ENCODE results near the gene LMX1B. TPM values are rescaled to one million over a fixed set of nuclear protein-coding genes. Genes with fewer than 3 reads are reported as not detected.

Gene LMX1B
- total RNA-seq, 1 donor from 2014 or later = 0.21 TPM

DNA sequence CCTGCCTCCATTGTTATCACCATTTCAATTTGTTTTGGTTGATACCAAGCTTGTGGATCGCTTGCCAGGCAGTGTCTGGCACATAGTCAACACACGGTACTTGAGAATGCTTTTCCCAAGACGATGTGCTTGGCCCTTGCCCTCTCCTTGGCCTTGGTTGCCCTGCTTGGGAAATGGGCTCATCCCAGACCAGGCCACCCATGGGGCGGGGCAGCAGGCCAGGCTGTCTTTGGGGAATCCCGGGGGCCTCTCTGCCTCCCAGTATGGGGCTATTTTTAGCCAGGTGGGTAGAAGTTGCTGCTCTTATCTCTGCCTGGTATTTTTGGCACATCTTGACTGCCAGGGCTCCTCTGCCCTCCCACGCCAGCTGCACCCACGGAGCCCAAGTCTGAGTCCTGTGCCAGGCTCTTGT, 49.9 kb downstream of the LMX1B start:
- Histone ChIP-seq H3K9me3 (no peaks in the 10 kb centered on the region), H3K4me3 (no peak overlapping the region), H3K27ac (no peak overlapping the region), H3K27me3 (ENCODE audit: low read depth) (peaks cover 56% of the 10 kb centered on the region), H3K4me1 (peaks cover 6% of the 10 kb centered on the region), H3K36me3 (no peaks in the 10 kb centered on the region)
- DNase-seq (no peak), ATAC-seq (no peak)
- TF ChIP-seq, protein P1, sequence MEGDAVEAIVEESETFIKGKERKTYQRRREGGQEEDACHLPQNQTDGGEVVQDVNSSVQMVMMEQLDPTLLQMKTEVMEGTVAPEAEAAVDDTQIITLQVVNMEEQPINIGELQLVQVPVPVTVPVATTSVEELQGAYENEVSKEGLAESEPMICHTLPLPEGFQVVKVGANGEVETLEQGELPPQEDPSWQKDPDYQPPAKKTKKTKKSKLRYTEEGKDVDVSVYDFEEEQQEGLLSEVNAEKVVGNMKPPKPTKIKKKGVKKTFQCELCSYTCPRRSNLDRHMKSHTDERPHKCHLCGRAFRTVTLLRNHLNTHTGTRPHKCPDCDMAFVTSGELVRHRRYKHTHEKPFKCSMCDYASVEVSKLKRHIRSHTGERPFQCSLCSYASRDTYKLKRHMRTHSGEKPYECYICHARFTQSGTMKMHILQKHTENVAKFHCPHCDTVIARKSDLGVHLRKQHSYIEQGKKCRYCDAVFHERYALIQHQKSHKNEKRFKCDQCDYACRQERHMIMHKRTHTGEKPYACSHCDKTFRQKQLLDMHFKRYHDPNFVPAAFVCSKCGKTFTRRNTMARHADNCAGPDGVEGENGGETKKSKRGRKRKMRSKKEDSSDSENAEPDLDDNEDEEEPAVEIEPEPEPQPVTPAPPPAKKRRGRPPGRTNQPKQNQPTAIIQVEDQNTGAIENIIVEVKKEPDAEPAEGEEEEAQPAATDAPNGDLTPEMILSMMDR (IDR thresholded peaks at IDR 0.05) = no peak
- intact Hi-C loops (cut with DNase I) = no loop called here

DNA sequence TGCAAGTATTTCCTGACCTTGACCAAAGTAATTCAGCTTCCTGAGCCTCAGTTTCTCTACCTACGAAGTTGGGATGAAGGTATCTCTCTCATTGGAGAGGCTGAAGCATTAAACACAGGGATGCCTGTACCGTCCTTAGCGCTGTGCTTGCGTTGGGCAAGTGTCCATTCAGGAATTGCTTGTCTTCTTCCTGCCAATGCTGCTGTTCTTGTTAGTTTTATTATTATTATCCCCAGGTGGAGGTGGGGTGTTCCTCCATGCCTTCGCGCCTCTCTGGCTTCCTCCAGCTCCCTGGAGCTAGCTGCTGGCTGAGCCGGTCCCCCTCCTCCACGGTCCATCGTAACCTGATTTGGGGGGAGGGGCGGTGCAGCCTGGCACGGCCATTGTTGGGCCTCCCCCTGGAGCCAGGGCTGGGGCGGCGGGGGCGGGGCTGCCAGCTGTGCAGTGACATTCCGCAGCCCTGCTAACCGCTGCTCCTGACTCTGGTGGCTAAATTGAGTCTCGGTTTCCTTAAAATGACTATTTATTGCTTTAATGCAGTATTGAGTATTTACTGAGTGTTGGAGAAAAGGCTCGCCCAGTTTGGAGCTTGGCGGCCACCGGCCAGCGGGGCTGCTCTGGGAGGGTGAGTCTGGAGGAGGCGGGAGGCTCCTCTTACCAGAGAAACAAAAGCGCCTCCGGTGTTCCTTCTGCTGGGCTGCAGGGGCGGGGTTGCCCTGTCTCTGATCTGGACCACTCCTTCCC, 51.3 kb downstream of the LMX1B start:
- peaks cover 6% of the 10 kb centered on the region for H3K4me1 ChIP-seq
- peaks cover 65% of the 10 kb centered on the region for H3K27me3 ChIP-seq (ENCODE audit: low read depth)
- TF ChIP-seq, protein P1 (IDR thresholded peaks at IDR 0.05) = no peak
- H3K27ac ChIP-seq = no peak overlapping the region
- ATAC-seq = no peak
- no peak for DNase-seq
- intact Hi-C loops (cut with DNase I) = no loop called here
- no peak overlapping the region for H3K4me3 ChIP-seq
- H3K9me3 ChIP-seq = no peaks in the 10 kb centered on the region
- H3K36me3 ChIP-seq = no peaks in the 10 kb centered on the region

DNA sequence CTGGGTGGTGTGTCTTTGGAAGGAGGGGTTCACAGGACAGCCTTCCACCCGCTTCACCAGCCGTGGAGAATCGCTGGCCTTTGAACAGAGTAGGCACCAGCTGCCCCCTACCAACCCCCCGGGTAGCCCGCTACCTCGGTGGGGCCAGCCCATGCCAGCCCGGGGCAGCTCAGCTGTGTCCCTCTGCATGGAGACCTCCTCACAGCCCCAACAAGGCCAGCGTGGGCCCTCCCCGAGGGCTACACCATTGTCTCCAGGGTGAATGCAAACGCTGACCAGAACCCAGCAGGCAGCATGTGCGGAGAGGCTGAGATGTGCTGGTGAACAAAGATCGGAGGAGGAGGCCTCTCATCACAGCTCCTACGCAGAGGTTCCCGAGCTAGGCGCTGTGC, 51.9 kb downstream of the LMX1B start:
- intact Hi-C loops (cut with DNase I) = no loop called here
- Histone ChIP-seq H3K27me3 (ENCODE audit: low read depth) (peaks cover 68% of the 10 kb centered on the region), H3K4me3 (no peak overlapping the region), H3K36me3 (no peaks in the 10 kb centered on the region), H3K4me1 (peaks cover 6% of the 10 kb centered on the region), H3K27ac (no peak overlapping the region), H3K9me3 (no peaks in the 10 kb centered on the region)
- TF ChIP-seq, protein P1 (IDR thresholded peaks at IDR 0.05) = no peak
- ATAC-seq (no peak), DNase-seq (no peak)

DNA sequence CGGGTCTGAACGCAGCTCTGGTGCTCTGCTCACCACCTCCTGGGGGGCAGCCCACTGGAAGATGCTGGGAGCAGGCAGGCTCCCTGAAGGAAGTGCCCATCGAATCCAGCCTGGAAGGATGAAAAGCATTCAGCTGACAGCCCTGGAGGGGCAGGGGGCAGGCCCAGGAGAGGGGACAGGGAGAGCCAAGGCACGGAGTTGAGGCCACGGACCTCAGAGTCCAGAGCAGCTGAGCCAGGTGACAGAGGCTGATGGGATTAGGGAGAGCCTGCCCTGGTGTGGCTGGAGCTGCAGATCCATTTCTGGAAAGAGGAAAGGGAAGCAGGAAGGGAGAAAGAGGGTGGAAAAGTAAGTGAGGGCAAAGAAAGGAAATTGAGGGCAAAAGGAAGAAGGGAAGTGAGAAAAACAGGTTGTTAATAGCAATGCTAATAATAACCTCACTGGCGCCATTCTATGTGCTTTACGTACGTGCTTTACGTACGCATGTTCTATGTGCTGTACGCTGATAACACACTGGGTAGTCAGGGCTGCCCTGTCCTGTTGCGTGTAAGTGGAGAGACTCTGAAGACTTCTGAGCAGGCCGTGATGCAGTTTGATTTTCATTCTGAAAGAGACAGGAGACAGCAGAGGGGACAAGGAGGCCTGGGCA, 52.6 kb downstream of the LMX1B start:
- DNase-seq (no peak), ATAC-seq (no peak)
- Histone ChIP-seq H3K9me3 (no peaks in the 10 kb centered on the region), H3K27me3 (ENCODE audit: low read depth) (peaks cover 70% of the 10 kb centered on the region), H3K27ac (no peak overlapping the region), H3K4me1 (peaks cover 9% of the 10 kb centered on the region), H3K4me3 (no peak overlapping the region), H3K36me3 (no peaks in the 10 kb centered on the region)
- intact Hi-C loops (cut with DNase I) = no loop called here
- TF ChIP-seq, protein P1 (IDR thresholded peaks at IDR 0.05) = no peak

DNA sequence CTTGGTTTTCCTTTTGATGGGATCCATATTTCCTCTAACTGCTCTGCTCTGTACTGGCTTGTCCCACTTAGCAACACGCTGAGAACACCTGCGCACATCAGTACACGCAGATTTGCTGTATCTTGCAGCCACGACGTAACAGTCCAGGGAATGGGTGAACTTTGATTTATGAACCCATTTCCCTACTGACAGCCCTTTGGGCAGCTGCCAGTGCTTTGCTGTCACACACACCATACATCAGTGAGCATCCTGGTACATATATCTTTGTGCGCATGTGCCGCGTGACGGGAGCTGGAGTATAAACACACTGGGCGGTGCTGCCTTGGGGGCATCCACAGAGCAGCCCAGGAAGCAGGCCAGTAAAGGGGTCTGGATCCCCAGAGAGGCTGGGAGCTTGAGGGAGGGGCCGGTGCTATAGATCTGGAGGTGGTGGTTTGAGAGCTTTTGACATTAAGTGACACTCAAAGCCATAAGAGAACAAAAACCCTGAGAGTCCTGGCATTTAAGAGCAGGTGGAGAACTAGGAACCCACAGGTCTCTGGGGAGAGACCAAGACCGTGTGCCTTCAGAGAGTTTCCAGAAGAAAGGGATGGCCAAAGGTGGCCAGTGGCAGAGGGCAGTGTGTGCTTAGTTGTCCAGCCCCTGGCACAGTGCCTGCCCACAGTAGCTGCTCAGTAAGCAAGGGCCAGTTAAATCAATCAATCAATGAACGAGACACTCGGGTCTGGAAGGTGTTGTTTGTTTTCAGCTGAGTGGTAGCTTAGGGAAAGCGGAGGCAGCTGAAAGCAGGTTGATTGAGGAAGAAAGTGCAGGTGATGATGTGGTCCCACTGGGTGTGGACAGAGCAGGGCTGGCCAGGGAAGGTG, 53.7 kb downstream of the LMX1B start:
- Histone ChIP-seq H3K36me3 (no peaks in the 10 kb centered on the region), H3K27ac (no peak overlapping the region), H3K27me3 (ENCODE audit: low read depth) (peaks cover 70% of the 10 kb centered on the region), H3K4me1 (peaks cover 13% of the 10 kb centered on the region), H3K4me3 (no peak overlapping the region), H3K9me3 (no peaks in the 10 kb centered on the region)
- DNase-seq (no peak), ATAC-seq (no peak)
- intact Hi-C loops (cut with DNase I) = no loop called here
- TF ChIP-seq, protein P1 (IDR thresholded peaks at IDR 0.05) = no peak
